Measurements from ENCODE around the gene PGBD5. TPM values are rescaled to one million over a fixed set of nuclear protein-coding genes. Genes with fewer than 3 reads are reported as not detected.

PGBD5 gene
- total and polyA plus RNA-seq, 2 experiments from 2014 or later, result 0.40 to 1.2 TPM

DNA sequence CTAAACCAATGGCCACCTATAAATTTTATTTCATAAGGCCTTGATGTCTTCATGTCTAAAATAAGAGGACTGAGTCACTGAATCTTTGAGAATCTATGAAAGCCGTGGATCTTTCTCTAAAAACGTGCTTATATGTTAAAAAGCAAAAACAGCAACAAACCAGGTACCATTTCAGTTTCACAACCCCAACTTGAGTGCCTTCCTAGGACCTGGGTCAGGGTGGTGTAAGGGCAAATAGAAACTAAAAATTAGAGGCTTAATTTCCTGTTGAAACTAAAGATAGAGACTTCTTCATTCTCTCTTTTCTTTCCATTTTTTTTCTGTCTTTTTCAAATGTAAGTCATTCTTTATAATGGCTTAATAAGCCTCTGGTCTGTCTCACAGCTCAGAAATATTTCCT, 27.2 kb upstream of the PGBD5 start:
- no peak for DNase-seq (ENCODE audit: low read depth in 1 of 2, low spot score in 1 of 2)

DNA sequence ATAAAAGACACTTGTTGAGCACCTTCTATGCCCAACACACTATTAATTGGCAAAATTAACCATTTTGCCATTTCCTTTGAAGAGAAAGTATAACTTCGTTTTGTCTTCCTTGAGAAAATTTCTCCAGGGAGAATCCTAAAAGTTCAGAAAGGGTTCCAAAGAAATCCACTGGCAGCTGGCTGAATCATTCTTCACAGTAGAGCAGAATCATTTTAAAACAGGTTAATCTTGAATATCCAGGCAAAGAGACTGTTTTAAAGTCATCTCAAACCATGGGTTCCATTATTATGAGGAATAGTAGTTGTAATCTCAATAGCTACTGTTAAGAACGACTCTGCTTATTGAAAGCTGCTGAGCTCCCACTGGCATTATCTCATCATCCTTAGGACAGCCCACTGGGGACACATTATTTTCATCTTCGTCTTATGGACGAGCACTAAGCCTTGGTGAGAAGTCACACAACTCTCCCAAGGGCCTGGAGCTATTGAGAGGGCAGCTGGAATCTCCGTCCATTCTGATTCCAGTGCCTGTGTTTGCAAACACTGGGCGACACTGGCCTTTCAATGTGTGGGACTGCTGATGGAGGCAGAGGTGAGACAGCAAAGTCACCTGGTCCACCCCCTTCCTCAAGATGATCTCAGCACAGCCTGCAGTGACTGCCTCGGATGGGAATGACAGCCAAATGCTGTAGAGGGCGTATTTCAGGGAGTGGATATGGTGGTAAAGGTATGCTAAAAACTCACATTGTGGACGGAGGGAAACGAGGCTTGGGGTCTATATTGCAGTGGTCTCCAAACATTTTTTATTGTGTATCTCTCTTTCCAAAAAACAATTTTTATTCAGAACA, 15.3 kb upstream of the PGBD5 start:
- no peak for DNase-seq (ENCODE audit: low read depth in 1 of 2, low spot score in 1 of 2)

More for the DNA sequence above, 27.2 kb upstream of the PGBD5 start:
- H3K27ac ChIP-seq, result no peak overlapping the region
- TF ChIP-seq, protein P1, sequence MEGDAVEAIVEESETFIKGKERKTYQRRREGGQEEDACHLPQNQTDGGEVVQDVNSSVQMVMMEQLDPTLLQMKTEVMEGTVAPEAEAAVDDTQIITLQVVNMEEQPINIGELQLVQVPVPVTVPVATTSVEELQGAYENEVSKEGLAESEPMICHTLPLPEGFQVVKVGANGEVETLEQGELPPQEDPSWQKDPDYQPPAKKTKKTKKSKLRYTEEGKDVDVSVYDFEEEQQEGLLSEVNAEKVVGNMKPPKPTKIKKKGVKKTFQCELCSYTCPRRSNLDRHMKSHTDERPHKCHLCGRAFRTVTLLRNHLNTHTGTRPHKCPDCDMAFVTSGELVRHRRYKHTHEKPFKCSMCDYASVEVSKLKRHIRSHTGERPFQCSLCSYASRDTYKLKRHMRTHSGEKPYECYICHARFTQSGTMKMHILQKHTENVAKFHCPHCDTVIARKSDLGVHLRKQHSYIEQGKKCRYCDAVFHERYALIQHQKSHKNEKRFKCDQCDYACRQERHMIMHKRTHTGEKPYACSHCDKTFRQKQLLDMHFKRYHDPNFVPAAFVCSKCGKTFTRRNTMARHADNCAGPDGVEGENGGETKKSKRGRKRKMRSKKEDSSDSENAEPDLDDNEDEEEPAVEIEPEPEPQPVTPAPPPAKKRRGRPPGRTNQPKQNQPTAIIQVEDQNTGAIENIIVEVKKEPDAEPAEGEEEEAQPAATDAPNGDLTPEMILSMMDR (IDR thresholded peaks at IDR 0.05; ENCODE audit: low read depth, low read length), result no peak
- H3K4me3 ChIP-seq, result no peak overlapping the region
- no peaks in the 10 kb centered on the region for H3K27me3 ChIP-seq
- no peaks in the 10 kb centered on the region for H3K36me3 ChIP-seq
- H3K4me1 ChIP-seq (ENCODE audit: low read depth), result no peaks in the 10 kb centered on the region
- H3K9me3 ChIP-seq (ENCODE audit: low read depth), result no peaks in the 10 kb centered on the region

DNA sequence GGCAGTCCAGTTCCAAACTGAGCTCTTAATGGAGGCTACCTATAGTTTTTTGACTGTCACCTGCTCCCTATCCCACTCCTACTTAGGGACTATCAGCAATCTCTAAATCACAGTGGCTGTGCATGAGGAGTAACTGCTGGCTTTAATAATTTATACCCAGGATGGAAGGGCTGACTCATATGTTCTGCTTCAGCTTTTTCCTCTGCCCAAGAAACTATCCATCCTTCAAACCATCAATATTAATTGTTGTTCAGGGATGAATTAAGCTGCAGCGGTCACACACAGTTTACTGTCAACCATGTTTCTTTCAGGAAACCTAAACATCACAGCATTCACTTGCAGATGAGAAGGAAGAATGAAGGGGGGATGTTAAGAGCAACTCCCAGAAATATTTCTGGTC, 9.0 kb upstream of the PGBD5 start:
- Histone ChIP-seq H3K27ac (no peak overlapping the region), H3K27me3 (no peaks in the 10 kb centered on the region), H3K4me1 (ENCODE audit: low read depth) (no peaks in the 10 kb centered on the region), H3K36me3 (no peaks in the 10 kb centered on the region), H3K9me3 (ENCODE audit: low read depth) (no peaks in the 10 kb centered on the region), H3K4me3 (no peak overlapping the region)
- TF ChIP-seq, protein P1 (IDR thresholded peaks at IDR 0.05; ENCODE audit: low read depth, low read length), result no peak
- DNase-seq (ENCODE audit: low read depth in 1 of 2, low spot score in 1 of 2), result no peak

More for the DNA sequence above, 15.3 kb upstream of the PGBD5 start:
- Histone ChIP-seq H3K4me1 (ENCODE audit: low read depth) (no peaks in the 10 kb centered on the region), H3K36me3 (no peaks in the 10 kb centered on the region), H3K4me3 (no peak overlapping the region), H3K27me3 (no peaks in the 10 kb centered on the region), H3K27ac (no peak overlapping the region), H3K9me3 (ENCODE audit: low read depth) (no peaks in the 10 kb centered on the region)
- TF ChIP-seq, protein P1 (IDR thresholded peaks at IDR 0.05; ENCODE audit: low read depth, low read length), result no peak

DNA sequence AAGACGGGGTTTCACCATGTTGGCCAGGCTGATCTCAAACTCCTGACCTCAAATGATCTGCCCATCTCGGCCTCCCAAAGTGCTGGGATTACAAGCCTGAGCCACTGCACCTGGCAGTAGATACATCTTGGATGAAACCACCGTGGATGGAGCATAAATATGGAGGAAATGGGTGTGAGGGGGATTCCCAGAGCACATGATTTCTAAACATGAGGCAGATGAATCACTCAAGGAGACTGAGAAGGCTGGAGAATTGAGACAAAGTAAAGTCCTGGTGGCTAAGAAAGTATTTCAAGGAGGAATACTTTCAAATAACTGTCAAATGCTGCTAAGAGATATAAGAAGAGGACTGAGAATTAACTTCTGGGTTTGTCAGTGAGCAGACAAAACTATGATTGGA, 5.4 kb upstream of the PGBD5 start:
- peaks cover 18% of the 10 kb centered on the region for H3K27me3 ChIP-seq
- H3K9me3 ChIP-seq (ENCODE audit: low read depth), result no peaks in the 10 kb centered on the region
- TF ChIP-seq, protein P1 (IDR thresholded peaks at IDR 0.05; ENCODE audit: low read depth, low read length), result no peak
- no peaks in the 10 kb centered on the region for H3K4me1 ChIP-seq (ENCODE audit: low read depth)
- no peak overlapping the region for H3K27ac ChIP-seq
- no peak for DNase-seq (ENCODE audit: low read depth in 1 of 2, low spot score in 1 of 2)
- H3K36me3 ChIP-seq, result no peaks in the 10 kb centered on the region
- H3K4me3 ChIP-seq, result no peak overlapping the region

DNA sequence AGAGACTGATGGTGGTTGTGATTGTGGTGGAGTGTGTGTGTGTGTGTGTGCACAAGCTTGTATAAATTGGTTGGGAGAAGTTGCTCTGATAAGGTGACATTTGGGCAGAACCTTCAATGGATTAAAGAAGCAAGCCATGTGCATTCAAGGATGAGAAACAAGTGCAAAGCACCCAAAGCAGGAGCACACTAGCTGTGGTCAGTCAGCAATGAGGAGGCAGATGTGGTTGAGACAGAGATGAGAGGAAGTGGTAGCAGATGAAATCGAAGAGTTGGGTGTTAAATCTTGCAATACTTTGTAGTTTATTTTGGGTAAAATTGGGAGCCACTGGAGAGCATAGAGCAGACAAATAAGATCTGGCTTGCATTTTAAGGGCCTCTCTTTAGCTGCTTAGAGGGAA, 4.4 kb upstream of the PGBD5 start:
- TF ChIP-seq, protein P1 (IDR thresholded peaks at IDR 0.05; ENCODE audit: low read depth, low read length), result no peak
- H3K4me1 ChIP-seq (ENCODE audit: low read depth), result no peaks in the 10 kb centered on the region
- no peak for DNase-seq (ENCODE audit: low read depth in 1 of 2, low spot score in 1 of 2)
- peaks cover 20% of the 10 kb centered on the region for H3K27me3 ChIP-seq
- H3K36me3 ChIP-seq, result no peaks in the 10 kb centered on the region
- no peak overlapping the region for H3K27ac ChIP-seq
- no peaks in the 10 kb centered on the region for H3K9me3 ChIP-seq (ENCODE audit: low read depth)
- no peak overlapping the region for H3K4me3 ChIP-seq
